ENCODE results near the gene MLXIP.
A peak's percentile ranks its signal among the peaks of the same experiment; 100 is the strongest.

The MLXIP gene

DNA sequence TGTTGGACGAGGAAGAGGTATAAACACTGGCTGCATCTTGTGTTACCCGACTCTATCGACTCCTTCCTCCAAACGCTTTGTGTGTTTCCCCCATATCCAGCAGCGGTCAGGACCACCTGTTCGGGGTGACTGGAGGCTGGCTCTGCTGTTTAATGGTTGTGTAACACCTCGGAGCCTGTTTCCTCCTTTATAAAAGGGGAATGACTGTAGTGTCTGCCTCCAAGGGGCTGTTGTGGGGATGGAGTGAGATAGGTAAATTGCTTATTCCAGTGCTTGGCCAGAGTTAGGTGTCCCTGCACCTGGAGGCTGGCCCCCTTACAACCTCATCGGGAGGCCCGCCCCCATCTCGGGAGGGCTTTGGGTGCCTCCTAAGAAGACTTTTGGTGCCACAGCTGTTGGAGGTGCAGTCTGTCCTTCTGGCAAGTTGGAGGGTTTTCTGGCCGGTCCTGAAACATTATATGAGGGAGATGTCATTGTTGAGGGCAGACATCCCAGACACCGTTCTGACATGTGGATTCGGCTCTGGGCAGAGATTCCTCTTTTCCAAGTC lies 1.1 kb downstream of the MLXIP start:
- no peak for DNase-seq

- DNase-seq: peak; percentile 68
These were observed 1.9 kb downstream of the MLXIP start for GRCh38 chr12:122080149-122081082.

DNA sequence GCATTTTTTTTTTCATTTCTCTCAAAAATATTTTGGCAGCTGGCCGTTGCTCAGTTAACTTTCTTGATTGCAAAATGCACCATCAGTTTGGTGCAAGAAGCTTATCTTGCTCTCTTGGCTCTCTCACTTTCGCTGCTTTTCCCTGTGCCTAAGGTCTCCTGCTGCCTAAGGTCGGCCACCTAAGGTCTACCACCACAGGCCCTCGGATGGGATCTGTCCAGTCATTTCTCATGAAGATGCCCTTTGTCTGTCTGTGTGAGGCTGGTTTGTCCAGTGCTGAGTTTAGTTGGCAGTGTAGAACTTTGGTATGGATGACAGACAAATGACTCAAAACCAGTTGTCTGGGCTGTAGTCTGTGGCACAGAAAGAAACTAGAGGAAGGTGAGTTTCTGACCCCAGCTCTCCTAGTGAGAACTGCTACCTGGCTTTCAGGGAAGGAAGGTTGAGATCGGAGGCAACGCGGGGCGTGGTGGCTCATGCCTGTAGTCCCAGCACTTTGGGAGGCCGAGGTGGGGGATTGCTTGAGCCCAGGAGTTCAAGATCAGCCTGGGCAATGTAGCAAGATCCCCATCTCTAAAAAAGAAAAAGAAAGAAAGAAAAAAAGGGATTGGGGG lies 2.6 kb downstream of the MLXIP start:
- DNase-seq: no peak

DNA sequence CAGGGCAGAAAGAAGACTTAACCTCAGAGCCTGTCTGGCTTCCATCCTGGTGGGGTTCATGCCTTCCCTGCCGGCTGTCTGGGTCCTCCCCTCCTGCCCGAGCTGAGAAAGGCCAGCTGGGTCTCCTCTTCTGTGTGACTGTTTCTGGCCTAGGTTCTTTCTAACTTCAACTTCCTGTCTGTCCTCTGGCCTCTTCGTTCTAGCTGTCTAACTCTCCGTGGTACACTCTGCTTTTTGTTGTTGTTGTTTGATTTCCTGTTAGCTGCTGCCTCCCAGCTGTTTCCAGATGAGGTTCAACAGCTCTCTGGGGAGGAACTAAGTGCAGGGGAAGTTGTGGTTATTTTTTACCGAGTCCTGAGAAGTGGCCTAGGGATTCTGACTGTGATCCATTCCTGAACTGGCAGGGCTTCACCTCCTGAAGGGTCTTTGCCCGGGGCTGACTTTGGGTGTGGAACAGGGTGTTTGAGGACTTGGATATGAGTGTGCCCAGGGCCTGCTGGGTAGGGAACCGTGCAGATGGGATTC lies 3.2 kb downstream of the MLXIP start:
- DNase-seq: peak; percentile 48

DNA sequence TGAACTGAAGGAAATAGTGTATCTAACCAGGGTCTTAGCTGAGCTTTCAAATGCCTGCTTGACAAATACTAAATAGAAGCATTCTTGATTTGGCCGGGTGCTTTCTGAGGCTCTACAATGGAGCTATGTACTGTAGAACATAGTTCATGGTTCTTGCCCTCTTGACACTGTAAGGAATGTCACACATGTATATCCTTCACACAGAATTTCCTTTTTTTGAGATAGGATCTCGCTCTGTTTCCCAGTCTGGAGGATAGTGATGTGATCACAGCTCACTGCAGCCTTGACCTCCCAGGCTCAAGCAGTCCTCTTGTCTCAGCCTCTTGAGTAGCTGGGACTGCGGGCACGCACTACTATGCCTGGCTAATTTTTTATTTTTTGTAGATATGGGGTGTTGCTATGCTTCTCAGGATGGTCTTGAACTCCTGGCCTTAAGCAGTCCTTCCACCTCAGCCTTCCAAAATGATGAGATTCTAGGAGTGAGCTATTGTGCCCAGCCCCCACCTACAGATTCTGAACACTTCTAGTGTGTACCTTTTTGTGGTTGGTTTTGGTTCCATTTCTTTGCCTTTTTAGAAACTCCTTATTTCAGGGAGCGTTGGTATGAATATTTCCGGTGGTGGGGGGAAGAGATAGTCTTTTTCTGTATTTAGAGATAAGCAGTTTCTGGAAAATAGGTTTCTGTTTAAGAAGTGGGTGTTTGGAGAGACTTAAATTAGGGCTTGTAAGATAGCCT lies 4.2 kb downstream of the MLXIP start:
- no peak for DNase-seq

GRCh38 chr12:122084857-122085405 lies 6.4 kb downstream of the MLXIP start:
- no peak for DNase-seq

GRCh38 chr12:122085591-122085990 lies 7.0 kb downstream of the MLXIP start:
- no peak for DNase-seq

DNA sequence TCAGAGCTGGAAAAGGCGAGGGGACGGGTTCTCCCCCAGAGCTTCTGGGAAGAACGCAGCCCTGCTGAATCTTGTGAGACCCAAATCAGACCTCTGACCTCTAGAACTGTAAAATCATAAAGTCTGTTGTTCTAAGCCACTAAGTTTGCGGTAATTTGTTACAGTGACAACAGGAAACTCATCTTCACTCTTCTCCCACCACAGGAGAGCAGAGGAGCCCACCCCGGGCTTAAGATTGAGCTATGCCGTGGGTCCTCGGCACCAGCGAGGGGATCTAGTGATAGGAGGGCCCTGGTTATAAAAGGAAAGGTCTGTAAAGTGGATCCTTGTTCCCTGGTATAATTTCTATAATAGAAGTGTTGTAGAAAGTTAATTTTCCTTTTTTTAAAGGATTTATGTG lies 7.6 kb downstream of the MLXIP start:
- no peak for DNase-seq

DNA sequence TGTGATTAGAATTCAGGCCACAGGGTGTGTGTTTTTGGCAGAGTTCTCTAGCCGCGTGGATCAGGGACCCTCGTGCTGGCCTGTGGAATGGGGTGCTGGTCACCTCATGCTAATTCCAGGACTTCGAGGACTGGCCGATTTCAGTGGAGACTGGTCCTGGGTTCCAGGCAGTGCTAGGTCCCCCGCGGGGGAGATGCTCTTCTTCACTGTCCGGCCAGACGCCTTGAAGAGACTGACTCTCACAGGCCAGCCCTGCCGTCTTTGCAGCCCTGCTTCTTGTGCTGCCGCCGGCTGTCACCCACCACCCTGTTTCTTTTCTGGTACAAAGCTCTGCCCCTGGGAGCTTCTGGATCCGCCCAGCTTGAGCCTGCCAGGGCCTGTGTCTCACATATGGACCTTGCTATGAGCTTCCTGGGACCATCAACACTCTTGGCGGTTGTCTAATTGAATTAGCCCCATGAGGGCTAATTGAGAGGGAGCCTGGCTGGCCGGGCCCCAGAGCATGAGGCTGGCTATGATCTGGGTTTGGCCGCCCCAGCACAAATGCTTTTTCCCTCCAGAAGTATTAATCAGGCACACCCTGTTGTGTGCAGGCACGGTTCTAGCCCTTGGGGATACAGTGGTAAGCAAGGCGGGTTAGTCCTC lies 8.2 kb downstream of the MLXIP start:
- DNase-seq: no peak

- no peak for DNase-seq
These were observed 9.0 kb downstream of the MLXIP start for GRCh38 chr12:122087431-122088178.

- DNase-seq: no peak
These were observed 9.7 kb downstream of the MLXIP start for GRCh38 chr12:122088179-122088810.

DNA sequence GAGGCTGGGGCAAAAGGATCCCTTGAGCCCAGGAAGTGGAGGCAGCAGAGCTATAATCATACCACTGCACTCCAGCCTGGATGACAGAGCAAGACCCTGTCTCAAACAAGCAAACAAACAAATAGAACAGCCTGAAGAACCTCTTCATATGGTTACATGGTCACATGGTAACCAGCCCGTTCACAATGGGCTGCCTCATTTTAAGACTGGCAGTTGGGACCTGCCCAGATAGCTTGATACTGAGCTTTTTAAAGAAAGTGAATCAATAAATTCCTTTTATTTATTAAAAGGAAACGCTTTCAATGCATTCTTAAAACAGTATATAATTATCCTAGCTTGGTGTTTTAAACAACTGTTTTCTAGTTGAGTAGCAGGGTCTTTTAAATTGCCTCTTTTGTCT lies 10.5 kb downstream of the MLXIP start:
- no peak for DNase-seq

DNA sequence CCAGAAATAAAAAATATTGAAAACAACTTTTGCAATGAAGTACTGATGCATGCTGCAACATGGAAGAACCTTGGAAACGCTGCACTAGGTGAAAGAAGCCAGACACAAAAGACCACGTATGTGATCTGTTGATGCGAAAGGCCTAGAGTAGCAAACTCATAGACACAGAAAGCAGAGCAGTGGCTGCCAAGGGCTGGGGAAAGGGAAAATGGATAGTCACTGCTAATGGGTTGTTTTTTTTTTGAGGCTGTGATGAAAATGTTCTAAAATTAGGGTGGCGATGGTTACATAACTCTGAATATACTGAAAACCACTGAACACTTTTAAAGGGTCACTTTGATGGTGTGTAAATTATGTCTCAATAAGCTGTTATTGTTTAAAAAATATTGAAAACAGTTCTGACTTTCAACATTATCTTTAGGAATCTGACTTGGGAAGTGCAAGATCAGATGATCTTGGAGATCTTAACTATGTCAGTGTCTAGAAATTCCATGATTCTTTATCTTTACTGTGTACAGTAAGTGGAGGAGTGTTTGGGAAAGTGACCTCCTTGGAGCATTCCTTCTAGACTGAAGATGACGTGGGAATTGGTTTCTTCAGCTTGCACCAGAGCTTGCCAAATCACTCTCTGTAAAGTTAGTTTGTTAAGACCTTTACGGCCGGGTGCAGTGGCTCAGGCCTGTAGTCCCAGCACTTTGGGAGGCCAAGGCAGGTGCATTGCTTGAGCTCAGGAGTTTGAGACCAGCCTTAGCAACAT lies 12.4 kb downstream of the MLXIP start:
- DNase-seq: peak; percentile 85

DNA sequence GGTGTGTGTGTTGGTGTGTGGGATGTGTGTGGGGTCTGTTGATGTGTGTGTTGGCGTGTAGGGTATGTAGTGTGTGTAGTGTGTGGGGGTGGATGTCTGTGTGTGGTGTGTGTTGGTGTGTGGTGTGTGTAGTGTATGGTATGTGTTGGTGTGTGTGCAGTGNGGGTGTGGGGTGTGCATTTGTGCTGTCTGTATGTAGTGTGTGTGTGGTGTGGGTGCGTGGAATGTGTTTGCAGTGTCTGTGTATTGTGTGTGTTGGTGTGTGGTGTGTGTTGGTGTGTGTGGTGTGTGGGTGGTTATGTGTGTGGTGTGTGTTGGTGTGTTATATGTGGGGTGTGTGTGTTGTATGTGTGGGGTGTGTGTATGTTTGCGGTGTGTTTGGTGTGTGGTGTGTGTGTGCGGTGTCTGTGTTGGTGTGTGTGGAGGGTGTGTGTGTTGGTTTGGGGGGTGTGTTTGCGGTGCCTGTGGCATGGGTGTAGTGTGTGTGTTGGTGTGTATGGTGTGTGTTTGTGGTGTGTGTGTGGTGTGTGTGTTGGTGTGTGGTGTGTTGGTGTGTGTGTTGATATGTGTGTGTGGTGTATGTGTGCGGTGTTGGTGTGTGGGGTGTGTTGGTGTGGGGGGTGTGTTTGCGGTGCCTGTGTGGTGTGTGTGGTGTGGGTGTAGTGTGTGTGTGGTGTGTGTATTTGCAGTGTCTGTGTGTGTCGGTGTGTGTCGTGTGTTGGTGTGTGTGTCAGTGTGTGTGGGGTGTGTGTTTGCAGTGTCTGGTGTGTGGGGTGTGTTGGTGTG lies 14.7 kb downstream of the MLXIP start:
- DNase-seq: no peak

DNA sequence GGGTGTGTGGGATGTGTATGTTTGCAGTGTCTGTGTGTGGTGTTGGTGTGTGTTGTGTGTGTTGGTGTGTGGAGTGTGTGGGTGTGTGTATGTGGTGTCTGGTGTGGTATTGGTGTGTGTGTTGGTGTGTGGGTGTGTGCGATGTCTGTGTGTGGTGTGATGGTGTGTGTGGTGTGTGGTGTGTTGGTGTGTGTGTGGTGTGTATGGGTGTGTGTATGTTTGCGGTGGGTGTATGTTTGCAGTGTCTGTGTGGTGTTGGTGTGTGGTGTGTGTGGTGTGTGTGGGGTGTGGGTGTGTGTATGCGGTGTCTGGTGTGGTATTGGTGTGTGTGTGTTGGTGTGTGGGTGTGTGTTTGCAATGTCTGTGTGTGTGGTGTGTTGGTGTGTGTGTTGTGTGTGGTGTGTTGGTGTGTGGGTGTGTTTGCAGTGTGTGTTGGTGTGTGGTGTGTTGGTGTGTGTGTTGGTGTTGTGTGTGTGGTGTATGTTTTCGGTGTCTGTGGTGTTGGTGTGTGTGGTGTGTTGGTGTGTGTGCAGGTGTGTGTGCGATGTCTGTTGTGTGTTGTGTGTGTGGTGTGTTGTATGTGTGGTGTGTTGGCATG lies 15.7 kb downstream of the MLXIP start:
- no peak for DNase-seq

GRCh38 chr12:122094735-122095631 lies 16.4 kb downstream of the MLXIP start:
- peak; percentile 52 for DNase-seq

- DNase-seq: no peak
These were observed 17.5 kb downstream of the MLXIP start for GRCh38 chr12:122096014-122096413.

Measured in fibroblast of skin of abdomen (primary cell).